Skeletal muscle tissue (tissue), 4 donors: ENCODE data around the gene EIF5AL1. TPM values are rescaled to one million over a fixed set of nuclear protein-coding genes. Genes with fewer than 3 reads are reported as not detected.
"Not testable (repeated sequence)": the region's sequence is repeated elsewhere in the genome, so short reads cannot be mapped to it uniquely, and the experiment has no call there.

ENCODE experiments used
- H3K27ac ChIP-seq: one replicate; pipeline ENCODE4 v1.7.0; 2013; ENCODE audit warnings: mild to moderate bottlenecking, low read depth, low read length, inconsistent platforms
- H3K27me3 ChIP-seq, 3 donors: one replicate each; pipeline ENCODE4 v1.7.0; 2013; ENCODE audit warnings: low read length in 3 of 3; ENCODE audit not compliant: control insufficient read depth in 3 of 3, insufficient read depth in 3 of 3
- H3K36me3 ChIP-seq, 3 donors: one replicate each; pipeline ENCODE4 v1.7.0; 2013; ENCODE audit warnings: low read length in 3 of 3; ENCODE audit not compliant: control insufficient read depth in 3 of 3, insufficient read depth in 3 of 3
- H3K4me1 ChIP-seq, 3 donors: one replicate each; pipeline ENCODE4 v1.7.0; 2013; ENCODE audit warnings: low read length in 3 of 3, mild to moderate bottlenecking in 3 of 3; ENCODE audit not compliant: control insufficient read depth in 3 of 3, insufficient read depth in 3 of 3
- H3K4me3 ChIP-seq, 3 donors: one replicate each; pipeline ENCODE4 v1.7.0; 2013; ENCODE audit warnings: low read length in 3 of 3
- H3K9ac ChIP-seq, 3 donors: one replicate each; pipeline ENCODE4 v1.7.0; 2013; ENCODE audit warnings: low read length in 3 of 3, mild to moderate bottlenecking in 3 of 3, moderate library complexity in 2 of 3, low read depth in 1 of 3
- H3K9me3 ChIP-seq, 3 donors: one replicate each; pipeline ENCODE4 v1.7.0; 2013; ENCODE audit warnings: low read length in 3 of 3; ENCODE audit not compliant: control insufficient read depth in 3 of 3
- total RNA-seq: library from RNA; depleted of rRNA; stranded (reverse); fragments of >200 nt; gene quantifications from one replicate; pipeline ENCODE4 v1.2.3, GENCODE V29; 2014
- donor health status: Osteomylitis.

EIF5AL1 gene
- total RNA-seq, 1 donor from 2014 or later, result under 0.01 TPM

DNA sequence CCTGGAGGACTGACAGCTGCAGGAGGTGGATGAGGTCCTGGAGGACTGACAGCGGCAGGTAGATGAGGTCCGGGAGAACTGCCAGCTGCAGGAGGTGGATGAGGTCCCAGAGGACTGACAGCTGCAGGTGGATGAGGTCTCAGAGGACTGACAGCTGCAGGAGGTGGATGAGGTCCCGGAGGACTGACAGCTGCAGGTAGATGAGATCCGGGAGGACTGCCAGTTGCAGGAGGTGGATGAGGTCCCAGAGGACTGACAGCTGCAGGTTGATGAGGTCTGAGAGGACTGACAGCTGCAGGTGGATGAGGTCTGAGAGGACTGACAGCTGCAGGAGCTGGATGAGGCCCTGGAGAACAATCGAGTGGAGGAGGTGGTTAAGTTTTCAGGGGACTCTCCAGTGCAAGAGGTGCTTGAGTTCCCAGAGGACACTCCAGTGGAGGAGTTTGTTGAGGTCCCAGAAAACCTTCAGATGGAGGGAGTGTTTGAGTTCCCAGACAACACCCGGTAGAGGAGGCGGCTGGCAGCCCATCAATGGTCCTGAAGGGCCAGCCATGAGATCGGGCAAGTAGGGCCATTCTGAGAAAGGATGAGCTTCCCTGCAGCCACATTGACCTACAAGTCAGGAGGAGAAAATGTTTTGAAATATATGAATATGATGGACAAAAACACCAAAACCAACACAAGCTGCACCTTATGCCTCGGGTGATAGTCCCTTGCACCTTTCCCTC, 4.7 kb upstream of the EIF5AL1 start:
- Histone ChIP-seq H3K4me3 (no peak overlapping the region), H3K36me3 (no peaks in the 10 kb centered on the region), H3K9ac (no peak overlapping the region), H3K9me3 (no peaks in the 10 kb centered on the region), H3K27ac (no peak overlapping the region), H3K4me1 (no peaks in the 10 kb centered on the region), H3K27me3 (no peaks in the 10 kb centered on the region)

DNA sequence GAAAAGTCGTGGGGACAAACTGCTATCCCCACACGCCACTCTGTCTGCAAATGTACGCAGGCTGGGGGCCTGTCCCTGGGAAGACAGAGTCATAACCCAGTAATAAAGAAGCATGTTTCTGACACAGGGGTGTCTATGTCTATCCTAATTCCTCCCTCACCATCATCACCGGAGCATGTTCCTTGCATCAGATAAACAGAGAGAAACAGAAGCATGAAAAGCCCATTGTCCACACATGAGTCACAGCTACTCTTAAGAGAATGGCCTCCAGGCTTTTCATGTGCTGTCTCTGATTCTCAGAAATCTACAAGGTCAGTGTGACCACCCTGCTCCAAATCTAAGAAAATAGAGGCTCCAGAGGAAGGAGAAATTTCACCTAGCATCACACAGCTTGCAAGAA, 4.1 kb upstream of the EIF5AL1 start:
- not testable (repeated sequence) for H3K27me3 ChIP-seq, H3K27ac ChIP-seq, H3K9ac ChIP-seq, H3K4me3 ChIP-seq, H3K4me1 ChIP-seq, H3K9me3 ChIP-seq, H3K36me3 ChIP-seq

- H3K27me3 ChIP-seq, H3K9me3 ChIP-seq, H3K4me1 ChIP-seq, H3K9ac ChIP-seq, H3K4me3 ChIP-seq, H3K36me3 ChIP-seq, H3K27ac ChIP-seq: not testable (repeated sequence)
Measured at GRCh38 chr10:79509306-79509933, 2.9 kb upstream of the EIF5AL1 start.

DNA sequence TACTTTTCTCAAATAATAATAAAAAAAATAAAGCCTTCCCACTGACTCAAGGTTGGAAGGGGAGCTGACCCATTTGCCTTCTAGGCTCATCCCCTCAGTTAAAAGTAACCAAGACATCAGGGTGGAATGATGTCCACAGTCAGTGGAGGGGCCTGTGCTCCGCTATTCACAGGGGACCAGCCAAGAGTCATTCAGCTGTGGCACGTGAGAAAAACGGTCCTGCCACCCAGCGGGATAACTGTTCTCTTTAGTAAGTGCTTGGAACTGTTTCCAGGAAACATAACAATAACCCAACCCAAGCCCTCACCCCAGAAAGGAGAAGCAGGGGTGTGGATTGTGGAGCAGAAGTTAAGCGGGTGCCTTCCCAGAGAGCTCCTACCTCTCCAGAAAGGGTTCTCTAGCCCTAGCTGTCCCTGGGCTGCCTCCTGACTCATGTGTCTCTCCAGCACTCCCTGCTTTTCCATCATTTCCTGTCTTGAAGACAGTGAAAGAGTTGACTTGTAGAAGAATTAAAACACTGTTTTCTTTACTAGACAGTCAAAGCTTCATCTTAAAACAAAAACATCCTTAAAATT, 2.3 kb upstream of the EIF5AL1 start:
- not testable (repeated sequence) for H3K4me3 ChIP-seq, H3K9me3 ChIP-seq, H3K36me3 ChIP-seq, H3K4me1 ChIP-seq, H3K27ac ChIP-seq, H3K9ac ChIP-seq, H3K27me3 ChIP-seq

- not testable (repeated sequence) for H3K9ac ChIP-seq, H3K9me3 ChIP-seq, H3K4me3 ChIP-seq, H3K36me3 ChIP-seq, H3K27ac ChIP-seq, H3K27me3 ChIP-seq, H3K4me1 ChIP-seq
Measured at GRCh38 chr10:79516532-79517205, 4.3 kb downstream of the EIF5AL1 start.

GRCh38 chr10:79517567-79517966, 5.2 kb downstream of the EIF5AL1 start:
- not testable (repeated sequence) for H3K4me3 ChIP-seq, H3K36me3 ChIP-seq, H3K9me3 ChIP-seq, H3K9ac ChIP-seq, H3K4me1 ChIP-seq, H3K27me3 ChIP-seq, H3K27ac ChIP-seq

- H3K4me1 ChIP-seq, H3K27ac ChIP-seq, H3K4me3 ChIP-seq, H3K27me3 ChIP-seq, H3K36me3 ChIP-seq, H3K9me3 ChIP-seq, H3K9ac ChIP-seq: not testable (repeated sequence)
Measured at GRCh38 chr10:79521751-79522150, 9.4 kb downstream of the EIF5AL1 start.

- not testable (repeated sequence) for H3K9ac ChIP-seq, H3K9me3 ChIP-seq, H3K27me3 ChIP-seq, H3K27ac ChIP-seq, H3K4me1 ChIP-seq, H3K4me3 ChIP-seq, H3K36me3 ChIP-seq
Measured at GRCh38 chr10:79522464-79522863, 10.1 kb downstream of the EIF5AL1 start.

DNA sequence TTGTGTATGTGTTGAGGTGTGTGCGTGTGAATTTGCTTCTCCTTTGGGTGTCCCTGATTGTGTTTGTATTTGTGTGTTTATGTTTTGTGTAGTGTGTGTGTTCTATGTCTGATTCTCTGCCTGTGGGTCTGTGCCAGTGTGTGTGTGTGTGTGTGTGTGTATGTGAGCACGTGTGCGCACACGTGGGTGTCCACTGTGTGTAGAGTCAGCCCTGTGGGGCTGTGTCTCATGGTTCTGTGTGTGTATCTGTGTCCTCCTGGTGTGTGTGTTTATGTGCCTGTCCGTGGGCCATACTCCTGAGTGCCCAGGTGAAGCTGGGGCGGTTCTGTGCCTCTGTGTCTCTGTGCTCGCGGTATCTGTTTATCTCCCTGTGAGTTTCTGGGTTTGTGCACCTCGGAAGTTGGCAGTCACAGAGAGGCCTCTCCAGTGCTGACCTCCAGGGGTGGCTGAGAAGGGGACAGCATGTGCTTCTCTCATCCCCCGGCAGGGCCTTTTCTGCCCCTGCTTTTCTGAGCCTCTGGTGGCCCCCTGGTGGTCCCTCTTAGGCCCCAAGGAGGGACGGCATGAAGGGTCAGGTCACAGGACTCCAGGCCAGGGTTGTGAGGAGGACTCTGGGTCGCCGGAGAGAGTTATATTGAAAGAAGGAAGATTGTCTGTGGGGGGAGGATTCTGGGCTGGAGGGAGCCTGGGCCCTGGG, 11.0 kb downstream of the EIF5AL1 start:
- not testable (repeated sequence) for H3K27me3 ChIP-seq, H3K4me3 ChIP-seq, H3K36me3 ChIP-seq, H3K4me1 ChIP-seq, H3K9ac ChIP-seq, H3K27ac ChIP-seq, H3K9me3 ChIP-seq
